SU-DHL-6 (cell line): ENCODE data around the gene MVP.

Experiments
- EZH2phosphoT487 ChIP-seq: fragments of 200-600 bp; sonication (generic), shearing (Covaris generic); conservative IDR thresholded peaks from 2 replicates; pipeline ENCODE4 v1.6.1; 2018; ENCODE audit warnings: mild to moderate bottlenecking, antibody characterized with exemption, low read length, moderate library complexity, mixed read lengths
- TF ChIP-seq, protein P1 (sequence below): fragments of 200-600 bp; sonication (generic); IDR thresholded peaks from one replicate; pipeline ENCODE4 v1.5.1; 2017; ENCODE audit warnings: antibody characterized with exemption, mild to moderate bottlenecking, low read length, moderate library complexity; ENCODE audit not compliant: insufficient read depth, poor library complexity, severe bottlenecking

DNA sequence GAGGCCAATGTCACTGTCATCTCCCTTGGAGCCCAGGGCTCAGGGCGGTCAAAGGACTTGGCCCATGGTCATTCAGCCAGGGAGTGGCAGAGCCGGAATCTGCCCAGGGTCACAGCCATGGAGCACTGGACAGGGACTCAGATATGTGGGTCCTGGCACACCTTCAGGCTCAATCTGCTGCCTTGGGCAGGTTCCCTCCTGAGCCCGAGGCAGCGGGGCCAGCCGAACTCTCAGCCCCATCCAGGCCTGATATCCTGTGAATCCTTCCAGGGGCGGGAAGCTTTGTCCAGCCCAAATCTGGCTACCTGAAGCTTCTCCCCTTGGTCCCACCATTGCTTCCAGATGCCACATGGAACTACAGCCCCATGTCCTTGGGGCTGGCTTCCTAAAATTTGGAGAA lies 54.9 kb downstream of the MVP start:
- TF ChIP-seq, protein P1, sequence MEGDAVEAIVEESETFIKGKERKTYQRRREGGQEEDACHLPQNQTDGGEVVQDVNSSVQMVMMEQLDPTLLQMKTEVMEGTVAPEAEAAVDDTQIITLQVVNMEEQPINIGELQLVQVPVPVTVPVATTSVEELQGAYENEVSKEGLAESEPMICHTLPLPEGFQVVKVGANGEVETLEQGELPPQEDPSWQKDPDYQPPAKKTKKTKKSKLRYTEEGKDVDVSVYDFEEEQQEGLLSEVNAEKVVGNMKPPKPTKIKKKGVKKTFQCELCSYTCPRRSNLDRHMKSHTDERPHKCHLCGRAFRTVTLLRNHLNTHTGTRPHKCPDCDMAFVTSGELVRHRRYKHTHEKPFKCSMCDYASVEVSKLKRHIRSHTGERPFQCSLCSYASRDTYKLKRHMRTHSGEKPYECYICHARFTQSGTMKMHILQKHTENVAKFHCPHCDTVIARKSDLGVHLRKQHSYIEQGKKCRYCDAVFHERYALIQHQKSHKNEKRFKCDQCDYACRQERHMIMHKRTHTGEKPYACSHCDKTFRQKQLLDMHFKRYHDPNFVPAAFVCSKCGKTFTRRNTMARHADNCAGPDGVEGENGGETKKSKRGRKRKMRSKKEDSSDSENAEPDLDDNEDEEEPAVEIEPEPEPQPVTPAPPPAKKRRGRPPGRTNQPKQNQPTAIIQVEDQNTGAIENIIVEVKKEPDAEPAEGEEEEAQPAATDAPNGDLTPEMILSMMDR = no peak
- no peak for TF ChIP-seq EZH2phosphoT487
